GM23248 (cell line): ENCODE measurements around the gene FAM217B. TPM values are rescaled to one million over a fixed set of nuclear protein-coding genes. Genes with fewer than 3 reads are reported as not detected.

Experiments
- DNase-seq: peaks from one replicate; pipeline ENCODE4 v3.0.0-alpha.2; 2015
- H2AFZ ChIP-seq: fragments of 200-600 bp; sonication (generic); 2 replicates; pipeline ENCODE4 v1.6.1; 2016; ENCODE audit warnings: antibody characterized with exemption
- H3F3A ChIP-seq: fragments of 200-600 bp; sonication (generic); 2 replicates; pipeline ENCODE4 v1.6.1; 2016; ENCODE audit warnings: mild to moderate bottlenecking, antibody characterized with exemption, mixed run types; ENCODE audit not compliant: insufficient read depth
- H3K27ac ChIP-seq: fragments of 200-600 bp; sonication (generic); 2 replicates; pipeline ENCODE4 v1.5.1; 2016; ENCODE audit warnings: mild to moderate bottlenecking
- H3K27me3 ChIP-seq: fragments of 200-600 bp; sonication (generic); replicated peaks from 2 replicates; pipeline ENCODE4 v1.6.1; 2016; ENCODE audit warnings: mild to moderate bottlenecking; ENCODE audit not compliant: insufficient read depth
- H3K36me3 ChIP-seq: fragments of 200-600 bp; sonication (generic); 2 replicates; pipeline ENCODE4 v1.6.1; 2016; ENCODE audit warnings: low read depth, mild to moderate bottlenecking
- H3K4me1 ChIP-seq: fragments of 200-600 bp; sonication (generic); 2 replicates; pipeline ENCODE4 v1.6.1; 2016; ENCODE audit warnings: mild to moderate bottlenecking; ENCODE audit not compliant: insufficient read depth
- H3K4me2 ChIP-seq: fragments of 200-600 bp; sonication (generic); one replicate; pipeline ENCODE4 v1.6.1; 2016; ENCODE audit warnings: mild to moderate bottlenecking; ENCODE audit not compliant: unreplicated experiment
- H3K4me3 ChIP-seq: fragments of 200-600 bp; sonication (generic); 2 replicates; pipeline ENCODE4 v1.5.1; 2016; ENCODE audit warnings: mild to moderate bottlenecking
- H3K79me2 ChIP-seq: fragments of 200-600 bp; sonication (generic); 2 replicates; pipeline ENCODE4 v1.6.1; 2016; ENCODE audit warnings: mild to moderate bottlenecking; ENCODE audit not compliant: insufficient read depth
- H3K9ac ChIP-seq: fragments of 200-600 bp; sonication (generic); 2 replicates; pipeline ENCODE4 v1.6.1; 2016; ENCODE audit warnings: mild to moderate bottlenecking
- H3K9me2 ChIP-seq: fragments of 200-600 bp; sonication (generic); 2 replicates; pipeline ENCODE4 v1.6.1; 2016; ENCODE audit warnings: mixed run types, mild to moderate bottlenecking, moderate library complexity; ENCODE audit not compliant: insufficient read depth
- H3K9me3 ChIP-seq: fragments of 200-600 bp; sonication (generic); one replicate; pipeline ENCODE4 v1.6.1; 2017; ENCODE audit warnings: low read depth
- H4K20me1 ChIP-seq: fragments of 200-600 bp; sonication (generic); 2 replicates; pipeline ENCODE4 v1.6.0; 2016; ENCODE audit not compliant: insufficient read depth
- EZH2 ChIP-seq: fragments of 200-600 bp; sonication (generic); IDR thresholded peaks from 2 replicates; pipeline ENCODE4 v1.6.1; 2018; ENCODE audit warnings: antibody characterized with exemption, mild to moderate bottlenecking; ENCODE audit not compliant: insufficient read depth, poor library complexity, severe bottlenecking
- EZH2phosphoT487 ChIP-seq: fragments of 200-600 bp; sonication (generic); IDR thresholded peaks from 2 replicates; pipeline ENCODE4 v1.6.1; 2018; ENCODE audit warnings: antibody characterized with exemption, moderate library complexity, mild to moderate bottlenecking, low read depth; ENCODE audit not compliant: insufficient read depth
- WGBS, 2 experiments: methylation state at CpG; one replicate each; pipeline ENCODE4 v1.1.6; 2015 to 2017; ENCODE audit warnings: low lambda C conversion rate in 2 of 2, low coverage in 1 of 2; ENCODE audit errors: missing lambda C conversion rate in 2 of 2; 5-methylcytosine and 5-hydroxymethylcytosine counted together
- in situ Hi-C: fragments of 300-500 bp; cut with MboI; formaldehyde crosslinking; loops from 2 replicates; pipeline ENCODE4 v1.15.0; 2020
- polyA plus RNA-seq: library from polyadenylated mRNA; unstranded; fragments of >200 nt; fragmentation: Nextera tagmentation; extraction: Ambion mirVana; gene quantifications from 2 replicates; pipeline ENCODE4 v1.2.1, GENCODE V29; 2016
- total RNA-seq: library from RNA; depleted of rRNA; stranded (reverse); fragments of >200 nt; shearing (Covaris generic); gene quantifications from 2 replicates; pipeline ENCODE4 v1.2.3, GENCODE V29; 2014

The FAM217B gene
- total and polyA plus RNA-seq, 2 experiments from 2014 or later = 2.2 to 9.5 TPM

DNA sequence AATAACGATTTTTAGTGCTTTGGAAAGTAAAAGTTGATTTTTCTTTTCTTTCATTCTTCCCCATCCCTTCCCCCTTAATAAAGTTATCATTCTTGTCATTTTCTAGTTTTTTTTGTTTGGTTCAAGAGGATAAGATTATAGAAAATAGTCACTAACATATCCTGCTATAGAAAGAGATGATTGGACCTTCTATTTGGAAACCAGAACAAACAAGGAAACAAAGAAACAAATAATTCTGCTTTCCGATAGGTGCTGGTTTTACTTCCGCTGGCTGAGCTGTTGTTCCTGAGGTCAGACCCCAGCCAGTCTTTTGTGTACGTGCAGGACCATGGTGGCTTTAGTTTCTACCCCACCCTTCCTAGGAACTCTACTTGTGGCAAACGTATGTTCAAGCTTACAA lies 17.9 kb downstream of the FAM217B start, which contains the start of gene CDH26:
TSS of gene CDH26 (plus strand) at position 301 of the 400 bp plus-strand sequence. CDS start 304 bp downstream, outside the sequence.
- H3K79me2 ChIP-seq = no peaks in the 10 kb centered on the region
- no peaks in the 10 kb centered on the region for H3K9me3 ChIP-seq
- in situ Hi-C loops = no loop called here
- no peaks in the 10 kb centered on the region for H3K9me2 ChIP-seq
- no peak within 1 kb of the TSS for H3K4me3 ChIP-seq
- H3K4me2 ChIP-seq = no peak within 1 kb of the TSS
- H4K20me1 ChIP-seq = no peaks in the 10 kb centered on the region
- H2AFZ ChIP-seq = no peak within 1 kb of the TSS
- no peaks in the 10 kb centered on the region for H3K36me3 ChIP-seq
- WGBS, 2 experiments = 76 to 83% methylated on average over 5 of the region's 5 CpGs
- H3K27me3 ChIP-seq = no peaks in the 10 kb centered on the region
- H3K27ac ChIP-seq = no peak within 1 kb of the TSS
- H3K9ac ChIP-seq = no peak within 1 kb of the TSS
- H3K4me1 ChIP-seq = no peaks in the 10 kb centered on the region
- no peak for TF ChIP-seq EZH2phosphoT487
- DNase-seq = no peak
- H3F3A ChIP-seq = no peaks in the 10 kb centered on the region

DNA sequence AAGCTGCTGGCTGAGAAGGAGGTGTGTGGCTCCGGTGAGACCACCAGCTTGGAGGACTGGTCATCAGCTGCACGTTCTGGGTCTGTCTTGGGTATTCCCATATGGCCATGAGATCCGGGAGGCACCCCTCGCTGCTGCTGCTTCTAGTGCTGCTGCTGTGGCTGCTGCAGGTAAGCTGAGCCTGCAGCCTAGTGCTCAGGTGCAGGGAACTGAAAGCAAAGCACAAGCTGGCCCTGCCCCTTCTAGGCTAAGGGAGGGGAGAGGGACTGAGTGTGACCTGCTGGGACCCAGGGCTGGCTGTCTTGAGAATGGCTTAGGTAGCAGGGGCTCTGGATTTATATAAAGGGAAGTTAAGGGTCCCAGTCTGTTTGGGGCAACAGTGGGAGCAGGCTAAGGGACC lies 18.4 kb downstream of the FAM217B start:
- Histone ChIP-seq H3K4me2 (no peak overlapping the region), H2AFZ (no peak overlapping the region), H3F3A (no peaks in the 10 kb centered on the region), H3K27ac (no peak overlapping the region), H3K9me3 (no peaks in the 10 kb centered on the region), H3K79me2 (no peaks in the 10 kb centered on the region), H3K4me3 (no peak overlapping the region), H4K20me1 (no peaks in the 10 kb centered on the region), H3K36me3 (no peaks in the 10 kb centered on the region), H3K4me1 (no peaks in the 10 kb centered on the region), H3K9me2 (no peaks in the 10 kb centered on the region), H3K9ac (no peak overlapping the region), H3K27me3 (no peaks in the 10 kb centered on the region)
- whole genome bisulfite sequencing, 2 experiments = 75 to 78% methylated on average over 4 of the region's 4 CpGs
- in situ Hi-C loops = no loop called here
- TF ChIP-seq EZH2phosphoT487 (no peak), EZH2 (no peak)
- DNase-seq = no peak

DNA sequence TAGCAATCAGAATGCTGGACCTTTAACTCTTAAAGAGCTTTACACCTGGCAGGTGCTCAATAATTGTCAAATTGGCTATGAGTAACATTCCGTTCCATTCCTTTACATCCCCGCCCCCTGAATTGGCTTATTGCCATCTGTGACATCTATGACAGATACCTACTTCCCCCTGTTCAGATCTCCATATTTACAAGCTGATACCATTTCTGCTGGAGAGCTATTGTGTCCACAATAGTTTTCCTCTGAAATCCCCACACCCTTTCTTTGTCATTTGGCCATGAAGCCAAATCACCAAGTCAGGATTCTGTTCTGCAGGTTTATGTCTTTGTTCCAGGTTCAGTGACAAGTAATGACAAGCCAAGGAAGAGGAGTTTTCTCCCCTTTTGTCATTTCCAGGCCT lies 21.2 kb downstream of the FAM217B start:
- in situ Hi-C loops = no loop called here
- Histone ChIP-seq H3K27me3 (no peaks in the 10 kb centered on the region), H3K79me2 (no peaks in the 10 kb centered on the region), H3K9ac (no peak overlapping the region), H2AFZ (no peak overlapping the region), H3F3A (no peaks in the 10 kb centered on the region), H3K4me1 (no peaks in the 10 kb centered on the region), H3K36me3 (no peaks in the 10 kb centered on the region), H3K9me2 (no peaks in the 10 kb centered on the region), H3K4me3 (no peak overlapping the region), H4K20me1 (no peaks in the 10 kb centered on the region), H3K4me2 (no peak overlapping the region), H3K9me3 (no peaks in the 10 kb centered on the region), H3K27ac (no peak overlapping the region)
- DNase-seq = no peak
- 61 to 66% methylated on average over 2 of the region's 2 CpGs for WGBS, 2 experiments
- no peak for TF ChIP-seq EZH2phosphoT487
- TF ChIP-seq EZH2 = no peak

DNA sequence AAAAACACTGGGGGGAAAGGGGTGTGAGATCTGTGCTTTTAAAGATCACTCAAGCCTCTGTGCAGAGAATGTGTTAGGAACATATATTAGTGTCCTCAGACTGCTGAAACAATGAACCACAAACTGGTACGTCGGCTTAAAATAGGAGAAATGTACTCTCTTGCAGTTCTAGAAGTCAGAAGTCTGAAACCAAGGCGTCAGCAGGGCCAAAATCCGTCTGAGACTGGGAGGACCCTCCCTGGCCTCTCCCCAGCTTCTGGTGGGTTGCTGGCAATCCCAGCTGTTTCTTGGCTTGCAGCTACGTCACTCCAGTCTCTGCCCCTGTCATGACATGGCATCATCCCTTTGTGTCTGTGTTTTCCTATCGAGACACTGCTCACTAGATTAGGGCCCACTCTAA lies 22.0 kb downstream of the FAM217B start:
- Histone ChIP-seq H2AFZ (no peak overlapping the region), H3K27me3 (no peaks in the 10 kb centered on the region), H3K4me1 (no peaks in the 10 kb centered on the region), H3K9me3 (no peaks in the 10 kb centered on the region), H3K4me2 (no peak overlapping the region), H3K9me2 (no peaks in the 10 kb centered on the region), H3K79me2 (no peaks in the 10 kb centered on the region), H3K27ac (no peak overlapping the region), H3K9ac (no peak overlapping the region), H3K4me3 (no peak overlapping the region), H4K20me1 (no peaks in the 10 kb centered on the region), H3K36me3 (no peaks in the 10 kb centered on the region), H3F3A (no peaks in the 10 kb centered on the region)
- no peak for DNase-seq
- in situ Hi-C loops = no loop called here
- WGBS, 2 experiments = 61 to 62% methylated on average over 6 of the region's 6 CpGs
- TF ChIP-seq EZH2phosphoT487 = no peak
- no peak for TF ChIP-seq EZH2

DNA sequence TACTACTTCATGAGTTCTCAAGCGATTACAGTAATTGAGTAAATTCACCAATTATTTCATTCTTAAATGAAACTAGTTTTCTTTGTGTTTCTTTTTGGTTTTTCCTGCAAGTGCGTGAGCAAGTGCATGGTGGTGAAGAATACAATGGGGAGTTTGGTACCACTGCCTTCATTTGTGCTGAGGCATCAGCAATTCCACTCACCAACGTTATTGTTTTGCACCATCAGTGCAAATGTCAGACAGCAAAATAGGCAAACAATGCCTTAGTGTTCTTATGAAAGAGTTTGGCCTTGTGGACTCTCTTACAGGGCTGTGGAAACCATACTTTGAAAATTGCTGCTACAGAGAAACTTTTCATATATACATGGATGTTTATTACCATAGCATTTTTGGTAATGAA lies 26.2 kb downstream of the FAM217B start:
- Histone ChIP-seq H2AFZ (no peak overlapping the region), H3F3A (no peaks in the 10 kb centered on the region), H4K20me1 (no peaks in the 10 kb centered on the region), H3K36me3 (no peaks in the 10 kb centered on the region), H3K4me2 (no peak overlapping the region), H3K4me3 (no peak overlapping the region), H3K9me2 (no peaks in the 10 kb centered on the region), H3K27me3 (no peaks in the 10 kb centered on the region), H3K79me2 (no peaks in the 10 kb centered on the region), H3K4me1 (no peaks in the 10 kb centered on the region), H3K9ac (no peak overlapping the region), H3K9me3 (no peaks in the 10 kb centered on the region), H3K27ac (no peak overlapping the region)
- in situ Hi-C loops = no loop called here
- 40 to 47% methylated on average over 3 of the region's 3 CpGs for WGBS, 2 experiments
- no peak for DNase-seq
- TF ChIP-seq EZH2phosphoT487 (no peak), EZH2 (no peak)
